ENCODE measurements around the gene HOXD9. TPM values are rescaled to one million over a fixed set of nuclear protein-coding genes. Genes with fewer than 3 reads are reported as not detected.

The HOXD9 gene
- total RNA-seq, 2 experiments from 2014 or later = not detected

- no peaks in the 10 kb centered on the region for H3K36me3 Mint-ChIP-seq
- peaks cover 85% of the 10 kb centered on the region for H3K27me3 Mint-ChIP-seq
- DNase-seq = no peak
- H3K27ac Mint-ChIP-seq = no peak overlapping the region
- H3K4me1 Mint-ChIP-seq = peaks cover 2% of the 10 kb centered on the region
- no peak overlapping the region for H3K4me3 Mint-ChIP-seq
- CTCF ChIA-PET = interaction anchor here (1.0 to 1.8 kb wide), 4 partner anchors 42 to 285 kb away, joined by 3 to 4 read pairs (median 4); no protein-coding TSS in a partner anchor
- H3K9me3 Mint-ChIP-seq (ENCODE audit: low read depth) = no peaks in the 10 kb centered on the region
- ATAC-seq = no peak
Measured at GRCh38 chr2:176169711-176170110, 47.2 kb downstream of the HOXD9 start.

GRCh38 chr2:176170602-176171305 lies 48.2 kb downstream of the HOXD9 start:
- DNase-seq (no peak), ATAC-seq (no peak)
- peaks cover 2% of the 10 kb centered on the region for H3K4me1 Mint-ChIP-seq
- H3K27ac Mint-ChIP-seq = no peak overlapping the region
- no peak overlapping the region for H3K4me3 Mint-ChIP-seq
- H3K9me3 Mint-ChIP-seq (ENCODE audit: low read depth) = no peaks in the 10 kb centered on the region
- CTCF ChIA-PET = no interaction called here
- H3K36me3 Mint-ChIP-seq = no peaks in the 10 kb centered on the region
- peaks cover 85% of the 10 kb centered on the region for H3K27me3 Mint-ChIP-seq

- ATAC-seq = no peak
- no peak overlapping the region for H3K4me3 Mint-ChIP-seq
- peaks cover 2% of the 10 kb centered on the region for H3K4me1 Mint-ChIP-seq
- peaks cover 85% of the 10 kb centered on the region for H3K27me3 Mint-ChIP-seq
- CTCF ChIA-PET = interaction anchor here (1.0 kb wide), 1 partner anchor 9 kb away, joined by 3 read pairs; no protein-coding TSS in a partner anchor
- no peaks in the 10 kb centered on the region for H3K36me3 Mint-ChIP-seq
- DNase-seq = no peak
- H3K27ac Mint-ChIP-seq = no peak overlapping the region
- H3K9me3 Mint-ChIP-seq (ENCODE audit: low read depth) = no peaks in the 10 kb centered on the region
Measured at GRCh38 chr2:176171351-176172006, 49.0 kb downstream of the HOXD9 start.

- Mint-ChIP-seq H3K9me3 (ENCODE audit: low read depth) (no peaks in the 10 kb centered on the region), H3K36me3 (no peaks in the 10 kb centered on the region), H3K27me3 (peaks cover 85% of the 10 kb centered on the region), H3K27ac (no peak overlapping the region), H3K4me3 (no peak overlapping the region), H3K4me1 (peaks cover 3% of the 10 kb centered on the region)
- CTCF ChIA-PET = interaction anchor here (1.0 kb wide), 1 partner anchor 10 kb away, joined by 3 read pairs; no protein-coding TSS in a partner anchor
- no peak for ATAC-seq
- no peak for DNase-seq
Measured at GRCh38 chr2:176172007-176172894, 49.7 kb downstream of the HOXD9 start.

- ATAC-seq = no peak
- Mint-ChIP-seq H3K27me3 (peaks cover 84% of the 10 kb centered on the region), H3K36me3 (no peaks in the 10 kb centered on the region), H3K4me1 (peaks cover 5% of the 10 kb centered on the region), H3K4me3 (no peak overlapping the region), H3K9me3 (ENCODE audit: low read depth) (no peaks in the 10 kb centered on the region), H3K27ac (no peak overlapping the region)
- DNase-seq = no peak
- CTCF ChIA-PET = interaction anchor here (0.7 kb wide), 1 partner anchor 300 kb away, joined by 3 read pairs; no protein-coding TSS in a partner anchor
Measured at GRCh38 chr2:176172895-176173566, 50.5 kb downstream of the HOXD9 start.

GRCh38 chr2:176173567-176174381 lies 51.3 kb downstream of the HOXD9 start:
- no peak overlapping the region for H3K4me3 Mint-ChIP-seq
- H3K36me3 Mint-ChIP-seq = no peaks in the 10 kb centered on the region
- peaks cover 90% of the 10 kb centered on the region for H3K27me3 Mint-ChIP-seq
- ATAC-seq (no peak), DNase-seq (no peak)
- peaks cover 7% of the 10 kb centered on the region for H3K4me1 Mint-ChIP-seq
- H3K9me3 Mint-ChIP-seq (ENCODE audit: low read depth) = no peaks in the 10 kb centered on the region
- no peak overlapping the region for H3K27ac Mint-ChIP-seq
- CTCF ChIA-PET = interaction anchor here (0.6 to 0.7 kb wide), 2 partner anchors 278 to 299 kb away, joined by 3 to 4 read pairs; no protein-coding TSS in a partner anchor

- H3K27ac Mint-ChIP-seq = no peak overlapping the region
- no peak for ATAC-seq
- no peaks in the 10 kb centered on the region for H3K9me3 Mint-ChIP-seq (ENCODE audit: low read depth)
- DNase-seq = no peak
- CTCF ChIA-PET = interaction anchor here (0.6 kb wide), 1 partner anchor 277 kb away, joined by 4 read pairs; no protein-coding TSS in a partner anchor
- peaks cover 95% of the 10 kb centered on the region for H3K27me3 Mint-ChIP-seq
- no peak overlapping the region for H3K4me3 Mint-ChIP-seq
- H3K4me1 Mint-ChIP-seq = peaks cover 7% of the 10 kb centered on the region
- no peaks in the 10 kb centered on the region for H3K36me3 Mint-ChIP-seq
Measured at GRCh38 chr2:176174382-176174823, 51.9 kb downstream of the HOXD9 start.

Small RNAs within 50 kb of the gene (microRNA-seq; reads per million reads assigned to microRNA genes)
- gene MIR10B = not detected

Other genes with a start within 250 kb of the HOXD9 start
- 10 to 100 TPM; 34.1 to 38.2 TPM for gene LNPK, start 120.5 kb upstream of the HOXD9 start, total RNA-seq
- not detected for gene EVX2, start 38.8 kb upstream of the HOXD9 start, total RNA-seq
- gene HOXD13, start 30.0 kb upstream of the HOXD9 start, total RNA-seq = not detected
- gene HOXD12, start 22.9 kb upstream of the HOXD9 start, total RNA-seq = not detected
- gene HOXD11, start 15.4 kb upstream of the HOXD9 start, total RNA-seq = not detected
- gene HOXD10, start 5.9 kb upstream of the HOXD9 start, total RNA-seq = not detected
- not detected for gene HOXD8, start 7.0 kb downstream of the HOXD9 start, total RNA-seq
- gene HOXD4, start 28.8 kb downstream of the HOXD9 start, total RNA-seq = not detected
- gene HOXD3, start 34.6 kb downstream of the HOXD9 start, total RNA-seq = not detected
- gene HOXD1, start 65.9 kb downstream of the HOXD9 start, total RNA-seq = not detected
- gene MTX2, start 146.7 kb downstream of the HOXD9 start, total RNA-seq = 10 to 100 TPM; 12.2 to 14.8 TPM

All from activated CD8-positive, alpha-beta memory T cell treated with anti-CD3 and anti-CD28 coated beads, Interleukin-2, amount 10 ng/mL, durations not matched to agents 7 days and 5 days (primary cell).